Sigmoid colon (tissue), 4 donors: ENCODE results near the gene NOVA2.

Experiments used
- CTCF ChIP-seq, 4 experiments: fragments of 450-650 bp in 3 of 4; fragments of 200-600 bp in 1 of 4; IDR thresholded peaks; one replicate each; pipeline ENCODE4 v1.5.1; 2016 to 2019; ENCODE audit warnings: antibody characterized with exemption in 4 of 4, mild to moderate bottlenecking in 3 of 4, moderate library complexity in 2 of 4
- EP300 ChIP-seq, 4 donors: sonication (generic); formaldehyde crosslinking; IDR thresholded peaks; one replicate each; pipeline ENCODE4 v1.6.1; 2017; ENCODE audit warnings: antibody characterized with exemption in 4 of 4
- POLR2A ChIP-seq, 2 donors: fragments of 450-650 bp; IDR thresholded peaks; one replicate each; pipeline ENCODE4 v1.6.1; 2016; ENCODE audit warnings: antibody characterized with exemption in 2 of 2, mild to moderate bottlenecking in 2 of 2, moderate library complexity in 2 of 2
- POLR2AphosphoS5 ChIP-seq, 4 donors: sonication (generic); formaldehyde crosslinking; IDR thresholded peaks; one replicate each; pipeline ENCODE4 v1.6.1; 2017; ENCODE audit warnings: antibody characterized with exemption in 4 of 4

- TF ChIP-seq CTCF (IDR thresholded peaks at IDR 0.05) (no peak), POLR2A (IDR thresholded peaks at IDR 0.05) (no peak), EP300 (IDR thresholded peaks at IDR 0.05) (no peak), POLR2AphosphoS5 (IDR thresholded peaks at IDR 0.05) (no peak)
Observed at GRCh38 chr19:45952341-45952685, 21.4 kb downstream of the NOVA2 start.
